NB4 (cell line): ENCODE measurements around the gene DDX11.

Source experiments
- DNase-seq: peaks from one replicate; pipeline ENCODE4 v3.0.0; 2010; ENCODE audit warnings: low read depth
- H3K4me3 ChIP-seq: one replicate; pipeline ENCODE4 v1.5.1; 2011; ENCODE audit warnings: mild to moderate bottlenecking, low read depth, low read length, moderate library complexity
- CTCF ChIP-seq: IDR thresholded peaks from one replicate; pipeline ENCODE4 v1.5.1; 2012; ENCODE audit warnings: low read depth, low read length
- MYC ChIP-seq: IDR thresholded peaks from 2 replicates; pipeline ENCODE4 v1.6.1; 2011; ENCODE audit warnings: low read depth, low read length
- POLR2A ChIP-seq: IDR thresholded peaks from 2 replicates; pipeline ENCODE4 v1.6.1; 2011; ENCODE audit warnings: mild to moderate bottlenecking; ENCODE audit not compliant: insufficient read length; ENCODE audit errors: extremely low read depth
- TF ChIP-seq, protein P1 (sequence below): IDR thresholded peaks from 2 replicates; pipeline ENCODE4 v1.6.1; 2011; ENCODE audit warnings: low read depth, low read length

Gene DDX11

GRCh38 chr12:31033146-31033545 is 40.5 kb upstream of the DDX11 start:
- no peak for DNase-seq
- H3K4me3 ChIP-seq, result no peak overlapping the region
- TF ChIP-seq CTCF (no peak), MYC (no peak), POLR2A (no peak)
- TF ChIP-seq, protein P1, sequence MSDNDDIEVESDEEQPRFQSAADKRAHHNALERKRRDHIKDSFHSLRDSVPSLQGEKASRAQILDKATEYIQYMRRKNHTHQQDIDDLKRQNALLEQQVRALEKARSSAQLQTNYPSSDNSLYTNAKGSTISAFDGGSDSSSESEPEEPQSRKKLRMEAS, result no peak

GRCh38 chr12:31033681-31034080 is 40.0 kb upstream of the DDX11 start:
- no peak overlapping the region for H3K4me3 ChIP-seq
- TF ChIP-seq, protein P1, result no peak
- TF ChIP-seq MYC (no peak), CTCF (no peak), POLR2A (no peak)
- no peak for DNase-seq

DNA sequence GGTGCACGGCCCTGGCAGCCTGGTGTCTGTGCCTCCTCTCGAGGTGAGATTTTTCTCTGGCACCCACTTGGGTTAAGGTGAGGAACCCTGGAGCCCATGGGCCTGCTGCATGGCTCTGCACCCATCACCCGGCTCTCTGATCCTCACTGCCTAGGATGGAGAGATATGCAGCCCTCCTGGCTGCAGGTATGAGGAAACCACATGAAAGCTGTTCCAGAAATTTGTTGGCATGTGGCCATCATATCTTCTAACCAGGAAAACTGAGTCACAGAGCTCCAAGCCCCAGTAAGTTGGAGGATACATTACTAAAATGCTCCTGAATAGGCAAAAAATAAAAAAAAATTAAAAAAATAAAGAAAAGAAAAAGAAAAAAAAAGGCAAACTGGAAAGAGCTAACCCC is 39.3 kb upstream of the DDX11 start:
- TF ChIP-seq, protein P1, result no peak
- no peak for TF ChIP-seq CTCF
- no peak for TF ChIP-seq POLR2A
- no peak for TF ChIP-seq MYC
- no peak overlapping the region for H3K4me3 ChIP-seq
- no peak for DNase-seq

DNA sequence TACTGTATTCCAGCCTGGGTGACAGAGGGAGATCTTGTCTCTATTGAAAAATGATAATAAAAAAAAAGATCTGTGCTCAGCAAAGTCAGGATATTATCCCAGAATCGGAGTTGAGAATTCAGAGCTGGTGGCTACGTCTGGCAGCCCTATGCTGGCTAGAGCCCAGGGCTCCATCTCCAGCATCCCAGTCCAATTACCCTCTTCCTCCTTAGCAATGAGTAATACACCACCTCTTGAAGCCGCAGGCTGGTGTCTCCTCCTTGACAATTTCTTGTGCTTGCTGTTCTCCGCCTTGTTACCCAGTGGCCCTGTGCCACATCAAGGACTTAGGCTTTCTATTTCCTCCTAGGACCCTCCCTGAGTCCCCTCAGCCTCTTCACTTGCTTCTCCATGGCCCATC is 38.4 kb upstream of the DDX11 start:
- no peak overlapping the region for H3K4me3 ChIP-seq
- no peak for DNase-seq
- TF ChIP-seq MYC, result no peak
- TF ChIP-seq, protein P1, result no peak

- no peak for DNase-seq
- TF ChIP-seq, protein P1, result no peak
- TF ChIP-seq POLR2A (no peak), MYC (no peak), CTCF (no peak)
- no peak overlapping the region for H3K4me3 ChIP-seq
These were observed 37.5 kb upstream of the DDX11 start for GRCh38 chr12:31035967-31036665.

GRCh38 chr12:31037028-31037427 is 36.6 kb upstream of the DDX11 start:
- DNase-seq, result no peak
- TF ChIP-seq CTCF (no peak), POLR2A (no peak), MYC (no peak)
- TF ChIP-seq, protein P1, result no peak
- no peak overlapping the region for H3K4me3 ChIP-seq
